A549 treated with AZD9567 at 1 μM for 4 hours (cell line): Measurements from ENCODE around the gene PNO1. TPM values are rescaled to one million over a fixed set of nuclear protein-coding genes. Genes with fewer than 3 reads are reported as not detected.

ENCODE experiments used
- total RNA-seq: library from RNA; stranded (reverse); fragments of 200-300 nt; extraction: Qiagen RNA extraction; gene quantifications from 5 replicates; pipeline ENCODE4 v1.2.3, GENCODE V29; 2022; ENCODE audit not compliant: insufficient read depth

The PNO1 gene
- 51.5 to 63.7 TPM (median 54.1 TPM) in 5 replicates for total RNA-seq

GRCh38 chr2:68157402-68158133 is at the start of gene PNO1:
PNO1 (plus strand) TSS chr2:68157888; CDS start chr2:68157935, 47 bp downstream.

Other genes starting within 250 kb of the PNO1 start
- 30.0 to 40.5 TPM (median 35.3 TPM) in 5 replicates for gene C1D, start 94.9 kb upstream of the PNO1 start, total RNA-seq
- gene PPP3R1, start 94.6 kb downstream of the PNO1 start, total RNA-seq, result 51.2 to 93.8 TPM (median 55.5 TPM) in 5 replicates
- 1.6 to 3.6 TPM (median 2.0 TPM) in 5 replicates for gene CNRIP1, start 162.1 kb downstream of the PNO1 start, total RNA-seq
- gene PLEK, start 207.4 kb downstream of the PNO1 start, total RNA-seq, result not detected in 5 replicates